MCF 10A (cell line): ENCODE results near the gene PIGBOS1. TPM values are rescaled to one million over a fixed set of nuclear protein-coding genes. Genes with fewer than 3 reads are reported as not detected.

Experiments used
- BruUV-seq: library from RNA; stranded (reverse); fragments of 400-500 nt; replicated peaks from 2 replicates; lab custom pipeline; 2021; lab: Mats Ljungman, UMichigan
- CTCF ChIA-PET: fragments of 300-600 bp; sonication (Branson Sonifier 250); formaldehyde crosslinking; extraction: SDS; loops from one replicate; lab custom pipeline; 2021; ENCODE audit warnings: antibody characterized with exemption, inconsistent platforms; lab: Yijun Ruan, JAX
- POLR2A ChIA-PET: fragments of 300-600, 350-650 bp; sonication (Branson Sonifier 250); formaldehyde crosslinking; extraction: SDS; loops from one replicate; lab custom pipeline; 2020; ENCODE audit warnings: antibody characterized with exemption, inconsistent platforms; lab: Yijun Ruan, JAX
- DNase-seq: peaks from one replicate; pipeline ENCODE4 v3.0.0-alpha.2; 2018; ENCODE audit not compliant: unreplicated experiment
- H3K27ac Mint-ChIP-seq: one replicate; pipeline ENCODE4 v1.8.0; 2022; ENCODE audit warnings: mild to moderate bottlenecking, low read depth, mixed read lengths; ENCODE audit not compliant: unreplicated experiment
- H3K27me3 Mint-ChIP-seq: one replicate; pipeline ENCODE4 v1.8.0; 2022; ENCODE audit warnings: mixed read lengths; ENCODE audit not compliant: insufficient read depth, unreplicated experiment
- H3K36me3 Mint-ChIP-seq: one replicate; pipeline ENCODE4 v1.8.0; 2022; ENCODE audit warnings: mild to moderate bottlenecking, moderate library complexity, mixed read lengths; ENCODE audit not compliant: insufficient read depth, unreplicated experiment
- H3K4me1 Mint-ChIP-seq: one replicate; pipeline ENCODE4 v1.8.0; 2022; ENCODE audit warnings: mixed read lengths; ENCODE audit not compliant: insufficient read depth, unreplicated experiment
- H3K4me3 Mint-ChIP-seq: one replicate; pipeline ENCODE4 v1.8.0; 2022; ENCODE audit warnings: mild to moderate bottlenecking, moderate library complexity, mixed read lengths; ENCODE audit not compliant: unreplicated experiment
- H3K9me3 Mint-ChIP-seq: one replicate; pipeline ENCODE4 v1.8.0; 2022; ENCODE audit warnings: mixed read lengths; ENCODE audit not compliant: unreplicated experiment
- intact Hi-C: fragments of 100-400 bp; cut with micrococcal nuclease; formaldehyde crosslinking; loops from 2 replicates; pipeline ENCODE4 v1.14.1; 2022
- total RNA-seq: library from RNA; stranded (reverse); gene quantifications from 2 replicates; pipeline ENCODE4 v1.2.3, GENCODE V29; 2022
- TF ChIP-seq, protein P1 (sequence below): fragments of 200-600 bp; IDR thresholded peaks from one replicate; pipeline ENCODE4 v1.8.0; 2022; ENCODE audit warnings: antibody characterized with exemption, mild to moderate bottlenecking; ENCODE audit not compliant: unreplicated experiment

PIGBOS1 gene
- total RNA-seq, 1 experiment from 2014 or later: 13.9 TPM

DNA sequence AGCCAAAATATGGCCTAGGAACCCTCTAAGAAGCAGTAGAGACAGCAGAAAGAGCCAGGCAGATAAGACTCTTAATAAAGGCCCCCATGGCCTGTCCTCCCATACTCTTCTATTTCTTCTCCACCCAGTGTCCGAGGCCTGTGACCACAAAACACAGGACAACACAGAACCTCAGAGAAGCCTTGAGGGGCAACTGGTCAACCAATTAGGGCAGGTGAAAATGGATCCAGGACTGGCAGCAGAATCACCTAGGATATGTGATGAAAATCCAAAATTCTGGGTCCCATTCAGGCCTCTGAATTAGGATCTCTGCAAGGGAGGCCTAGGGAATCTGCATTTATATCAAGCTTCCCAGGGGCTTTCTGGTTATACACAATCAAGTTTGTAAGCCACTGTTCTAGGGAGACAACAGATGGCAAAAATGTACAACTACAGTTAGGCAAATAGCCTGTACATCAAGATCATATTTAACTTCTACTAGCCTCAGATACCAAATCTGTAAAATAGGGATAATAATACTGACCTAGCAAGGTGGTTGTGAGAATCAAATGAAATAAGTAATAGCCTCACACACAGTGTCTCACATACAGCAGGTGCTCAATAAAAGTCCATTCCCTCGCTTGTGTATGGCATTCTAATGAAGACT, 39.7 kb downstream of the PIGBOS1 start:
- intact Hi-C loops: no loop called here
- H3K36me3 Mint-ChIP-seq: peaks cover 12% of the 10 kb centered on the region
- H3K4me3 Mint-ChIP-seq: no peak overlapping the region
- H3K9me3 Mint-ChIP-seq: no peaks in the 10 kb centered on the region
- TF ChIP-seq, protein P1, sequence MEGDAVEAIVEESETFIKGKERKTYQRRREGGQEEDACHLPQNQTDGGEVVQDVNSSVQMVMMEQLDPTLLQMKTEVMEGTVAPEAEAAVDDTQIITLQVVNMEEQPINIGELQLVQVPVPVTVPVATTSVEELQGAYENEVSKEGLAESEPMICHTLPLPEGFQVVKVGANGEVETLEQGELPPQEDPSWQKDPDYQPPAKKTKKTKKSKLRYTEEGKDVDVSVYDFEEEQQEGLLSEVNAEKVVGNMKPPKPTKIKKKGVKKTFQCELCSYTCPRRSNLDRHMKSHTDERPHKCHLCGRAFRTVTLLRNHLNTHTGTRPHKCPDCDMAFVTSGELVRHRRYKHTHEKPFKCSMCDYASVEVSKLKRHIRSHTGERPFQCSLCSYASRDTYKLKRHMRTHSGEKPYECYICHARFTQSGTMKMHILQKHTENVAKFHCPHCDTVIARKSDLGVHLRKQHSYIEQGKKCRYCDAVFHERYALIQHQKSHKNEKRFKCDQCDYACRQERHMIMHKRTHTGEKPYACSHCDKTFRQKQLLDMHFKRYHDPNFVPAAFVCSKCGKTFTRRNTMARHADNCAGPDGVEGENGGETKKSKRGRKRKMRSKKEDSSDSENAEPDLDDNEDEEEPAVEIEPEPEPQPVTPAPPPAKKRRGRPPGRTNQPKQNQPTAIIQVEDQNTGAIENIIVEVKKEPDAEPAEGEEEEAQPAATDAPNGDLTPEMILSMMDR: no peak
- no TSS peak for BruUV-seq
- ChIA-PET POLR2A (interaction anchor here (0.7 to 5.2 kb wide), 3 partner anchors 19 to 83 kb away, joined by 3 to 34 read pairs (median 3); partner anchors contain the start of gene RSL24D1), CTCF (interaction anchor here (0.5 to 0.6 kb wide), 2 partner anchors 13 to 62 kb away, joined by 3 read pairs; no protein-coding TSS in a partner anchor)
- peak overlapping the region; percentile 69 for H3K27ac Mint-ChIP-seq
- peaks cover 27% of the 10 kb centered on the region for H3K4me1 Mint-ChIP-seq
- H3K27me3 Mint-ChIP-seq: no peaks in the 10 kb centered on the region
- no peak for DNase-seq

DNA sequence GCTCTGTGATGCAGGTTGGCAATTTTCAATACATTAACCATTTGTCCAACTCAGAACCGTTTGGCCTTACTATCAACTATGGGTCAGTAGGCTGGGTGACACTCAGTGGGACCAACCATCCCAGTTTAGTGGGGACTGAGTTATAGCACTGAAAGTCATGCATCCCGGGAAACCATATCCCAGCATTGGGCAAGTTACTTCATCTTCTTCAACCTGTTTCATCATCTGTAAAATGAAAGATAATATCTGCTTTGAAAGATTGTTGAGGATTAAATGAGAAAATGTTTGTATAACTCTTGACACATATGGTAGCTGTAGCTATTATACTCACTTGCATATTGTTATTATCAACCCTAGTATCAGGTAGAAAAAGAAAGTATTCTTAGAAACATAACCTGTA, 41.2 kb downstream of the PIGBOS1 start:
- Mint-ChIP-seq H3K4me3 (no peak overlapping the region), H3K27ac (no peak overlapping the region), H3K36me3 (peaks cover 17% of the 10 kb centered on the region), H3K27me3 (no peaks in the 10 kb centered on the region), H3K9me3 (no peaks in the 10 kb centered on the region), H3K4me1 (peaks cover 27% of the 10 kb centered on the region)
- ChIA-PET POLR2A (interaction anchor here (2.3 to 5.2 kb wide), 2 partner anchors 10 to 26 kb away, joined by 7 to 34 read pairs; no protein-coding TSS in a partner anchor), CTCF (interaction anchor here (1.3 kb wide), 2 partner anchors 10 to 13 kb away, joined by 3 to 6 read pairs; no protein-coding TSS in a partner anchor)
- no TSS peak for BruUV-seq
- intact Hi-C loops: no loop called here
- TF ChIP-seq, protein P1: no peak
- DNase-seq: no peak

DNA sequence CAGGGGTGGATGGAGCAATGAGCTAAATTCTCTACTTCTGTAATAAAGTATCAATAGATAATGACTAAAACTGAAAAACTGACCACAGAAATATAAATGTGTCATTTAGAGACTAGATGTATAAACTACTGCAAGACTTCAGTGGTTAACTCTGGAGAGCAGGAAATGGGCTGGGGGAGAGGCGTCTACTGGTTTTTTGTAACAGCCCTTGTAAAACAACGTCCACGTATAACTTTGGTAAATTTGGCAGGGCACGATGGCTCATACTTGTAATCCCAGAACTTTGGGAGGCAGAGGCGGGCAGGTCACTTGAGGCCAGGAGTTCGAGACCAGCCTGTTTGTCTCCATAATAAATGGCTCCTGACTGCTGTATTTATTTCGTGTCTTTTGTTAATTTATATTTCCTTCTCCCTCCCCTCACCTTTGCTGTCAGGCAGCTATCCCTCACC, 41.8 kb downstream of the PIGBOS1 start:
- Mint-ChIP-seq H3K9me3 (no peaks in the 10 kb centered on the region), H3K27me3 (no peaks in the 10 kb centered on the region), H3K4me3 (no peak overlapping the region), H3K36me3 (peaks cover 17% of the 10 kb centered on the region), H3K27ac (no peak overlapping the region), H3K4me1 (peaks cover 23% of the 10 kb centered on the region)
- TF ChIP-seq, protein P1: no peak
- POLR2A ChIA-PET: interaction anchor here (2.3 to 5.2 kb wide), 2 partner anchors 9 to 26 kb away, joined by 7 to 34 read pairs; no protein-coding TSS in a partner anchor
- no TSS peak for BruUV-seq
- CTCF ChIA-PET: interaction anchor here (0.6 to 1.3 kb wide), 4 partner anchors 11 to 179 kb away, joined by 3 read pairs; no protein-coding TSS in a partner anchor
- intact Hi-C loops: no loop called here
- no peak for DNase-seq

DNA sequence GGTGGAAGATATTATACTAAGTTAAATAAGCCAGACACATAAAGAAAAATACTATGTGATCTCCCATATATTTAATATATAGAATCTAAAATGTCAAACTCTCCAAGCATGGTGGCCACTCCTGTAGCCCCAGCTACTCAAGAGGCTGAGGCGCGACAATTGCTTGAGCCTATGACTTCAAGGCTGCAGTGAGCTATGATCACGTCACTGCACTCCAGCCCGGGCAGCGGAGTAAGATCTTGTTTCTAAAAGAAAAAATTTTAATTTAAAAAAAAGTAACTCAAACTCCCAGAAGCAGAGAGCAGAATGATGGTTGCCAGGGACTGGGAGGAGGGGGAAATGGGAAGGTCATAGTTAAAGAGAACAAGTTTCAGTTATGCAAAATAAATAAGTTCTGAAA, 42.6 kb downstream of the PIGBOS1 start:
- DNase-seq: no peak
- Mint-ChIP-seq H3K27me3 (no peaks in the 10 kb centered on the region), H3K9me3 (no peaks in the 10 kb centered on the region), H3K4me1 (peaks cover 17% of the 10 kb centered on the region), H3K27ac (no peak overlapping the region), H3K36me3 (peaks cover 16% of the 10 kb centered on the region), H3K4me3 (no peak overlapping the region)
- intact Hi-C loops: no loop called here
- TF ChIP-seq, protein P1: no peak
- BruUV-seq: no TSS peak
- CTCF ChIA-PET: interaction anchor here (0.6 to 1.3 kb wide), 5 partner anchors 12 to 367 kb away, joined by 3 to 4 read pairs (median 3); no protein-coding TSS in a partner anchor
- POLR2A ChIA-PET: interaction anchor here (2.3 to 5.2 kb wide), 2 partner anchors 9 to 25 kb away, joined by 7 to 34 read pairs; no protein-coding TSS in a partner anchor
